EL (cell line): ENCODE results near the gene IGSF10.
A peak's percentile ranks its signal among the peaks of the same experiment; 100 is the strongest.
"Not testable (repeated sequence)": the region's sequence is repeated elsewhere in the genome, so short reads cannot be mapped to it uniquely, and the experiment has no call there.

Source experiments
- DNase-seq: peaks from one replicate; pipeline ENCODE4 v3.0.0-alpha.2; 2016

The IGSF10 gene

GRCh38 chr3:151460774-151461450, at the start of gene IGSF10:
Gene IGSF10, minus strand, starts transcription at chr3:151461061. Its CDS starts 2,352 bp downstream, at chr3:151458709.
- no peak for DNase-seq

GRCh38 chr3:151509468-151510135, 48.7 kb upstream of the IGSF10 start:
- not testable (repeated sequence) for DNase-seq

GRCh38 chr3:151504606-151505005, 43.7 kb upstream of the IGSF10 start:
- no peak for DNase-seq

GRCh38 chr3:151503074-151503473, 42.2 kb upstream of the IGSF10 start:
- DNase-seq = no peak

- DNase-seq = no peak
Measured at GRCh38 chr3:151501923-151502632, 41.2 kb upstream of the IGSF10 start.

DNA sequence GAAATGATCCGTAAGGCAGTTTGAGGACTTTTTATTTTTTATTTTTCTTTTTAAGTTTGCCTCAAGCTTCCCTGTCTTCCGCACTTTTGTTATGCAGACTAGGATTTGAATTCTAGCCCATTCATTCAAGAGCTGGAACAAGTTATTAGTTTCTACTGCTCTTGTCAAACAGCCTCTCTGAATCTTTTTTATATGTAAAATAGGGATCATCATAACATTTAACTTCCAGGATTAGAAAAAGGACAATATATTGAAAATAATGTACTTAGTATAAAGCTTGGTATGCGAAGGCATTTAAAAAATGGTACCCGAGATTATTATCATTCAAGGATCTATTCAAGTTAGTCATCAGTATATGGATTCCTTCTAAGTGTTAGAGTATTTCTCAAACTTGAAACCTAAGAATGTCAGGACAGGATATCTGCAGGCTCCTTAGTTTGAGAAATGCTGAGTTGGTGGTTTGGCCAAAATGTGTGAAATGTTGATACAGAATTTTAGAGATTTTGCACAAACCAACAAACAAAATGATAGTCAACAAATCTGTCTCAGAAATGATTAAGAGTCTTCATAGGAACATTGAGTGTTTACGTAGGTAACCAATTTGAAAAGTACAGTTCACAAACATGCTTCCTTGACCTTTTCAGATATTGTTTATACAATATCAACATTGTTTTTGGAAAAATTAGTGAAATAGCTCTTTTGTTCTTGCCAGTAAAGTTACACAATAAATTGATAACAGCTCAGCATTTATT, 40.5 kb upstream of the IGSF10 start:
- peak; percentile 3 for DNase-seq

- no peak for DNase-seq
Measured at GRCh38 chr3:151499168-151499567, 38.3 kb upstream of the IGSF10 start.

GRCh38 chr3:151491525-151491924, 30.7 kb upstream of the IGSF10 start:
- DNase-seq = no peak

- DNase-seq = not testable (repeated sequence)
Measured at GRCh38 chr3:151487833-151488232, 27.0 kb upstream of the IGSF10 start.

- DNase-seq = no peak
Measured at GRCh38 chr3:151483961-151484520, 23.2 kb upstream of the IGSF10 start.

DNA sequence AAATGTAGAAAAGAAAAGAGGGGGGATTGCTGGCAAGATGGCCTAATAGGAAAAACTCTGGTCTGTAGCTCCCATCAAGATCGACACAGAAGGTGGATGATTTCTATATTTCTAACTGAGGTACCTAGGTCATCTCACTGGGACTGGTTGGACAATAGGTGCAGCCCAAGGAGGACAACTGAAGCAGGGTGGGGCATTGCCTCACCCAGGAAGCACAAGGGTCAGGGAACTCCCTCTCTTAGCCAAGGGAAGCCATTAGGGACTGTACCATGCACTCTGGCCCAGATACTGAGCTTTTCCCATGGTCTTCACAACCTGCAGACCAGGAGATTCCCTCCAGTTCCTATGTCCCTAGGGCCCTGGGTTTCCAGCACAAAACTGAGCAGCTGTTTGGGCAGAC, 22.6 kb upstream of the IGSF10 start:
- DNase-seq = no peak

GRCh38 chr3:151480492-151480891, 19.6 kb upstream of the IGSF10 start:
- DNase-seq = no peak

DNA sequence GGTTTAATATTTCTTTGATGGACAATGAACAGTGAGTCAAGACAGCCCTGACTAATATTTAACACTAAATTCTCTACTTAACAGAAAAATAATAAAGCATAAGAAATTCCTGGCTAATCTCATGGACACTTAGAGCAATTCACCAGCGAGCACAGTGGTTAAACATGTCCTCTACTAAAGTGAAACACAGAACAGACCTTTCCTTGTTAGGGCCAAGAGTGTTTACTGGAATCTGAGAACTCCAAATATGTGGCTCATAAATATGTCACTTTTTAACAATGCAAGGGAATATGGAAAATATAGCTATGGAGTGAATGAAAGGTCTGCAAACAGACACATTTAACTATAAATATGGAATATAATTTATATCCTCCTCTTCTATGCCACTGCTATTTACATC, 18.6 kb upstream of the IGSF10 start:
- DNase-seq = no peak

DNA sequence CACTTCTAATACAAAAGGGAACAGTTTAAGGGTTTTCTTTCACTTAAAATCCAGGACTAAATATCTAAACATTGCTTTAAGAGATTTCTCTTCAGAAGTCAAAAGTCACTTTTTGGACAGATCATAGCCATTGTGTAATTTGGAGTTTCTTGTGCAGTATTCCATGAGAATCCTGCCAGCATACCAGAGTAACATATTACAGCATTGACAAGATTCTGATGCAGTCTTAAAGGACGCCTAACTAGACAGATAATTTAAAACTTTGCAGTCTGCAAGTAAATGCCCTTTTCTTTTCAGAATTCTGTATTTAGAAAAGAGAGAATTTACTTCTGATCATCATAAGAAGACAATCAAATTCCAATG, 17.5 kb upstream of the IGSF10 start:
- no peak for DNase-seq

GRCh38 chr3:151477591-151478334, 16.9 kb upstream of the IGSF10 start:
- no peak for DNase-seq

DNA sequence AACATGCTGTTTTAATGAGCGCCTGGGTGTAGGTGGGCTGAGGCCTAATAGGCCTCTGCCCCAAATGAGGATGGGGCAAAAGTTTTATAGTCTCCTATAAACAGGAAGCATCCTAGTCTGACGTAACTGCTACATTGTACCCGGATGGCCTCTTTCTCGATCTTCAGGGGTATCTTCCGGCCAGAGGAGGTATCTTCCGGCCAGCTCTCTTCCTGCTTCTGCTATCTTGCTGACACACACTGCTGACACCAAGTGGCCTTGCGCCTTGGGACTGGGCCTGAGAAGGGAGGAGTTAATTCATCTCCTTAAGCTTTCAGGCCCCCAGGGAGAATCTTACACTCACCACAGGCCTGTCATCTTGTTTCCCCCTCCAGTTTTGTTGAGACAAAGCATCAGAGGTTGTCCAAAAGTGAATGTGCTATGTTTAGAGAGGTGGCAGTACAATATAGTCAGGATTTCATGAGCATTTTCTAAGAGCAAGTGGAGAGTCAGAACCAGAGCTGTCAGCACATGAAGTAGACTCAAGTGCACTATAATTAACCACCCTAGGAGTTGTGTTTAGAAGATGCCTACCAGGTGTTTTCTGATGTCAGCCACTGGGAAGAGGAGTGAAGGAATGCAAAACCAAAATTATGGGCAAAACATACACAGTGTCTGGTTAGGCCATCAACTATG, 15.6 kb upstream of the IGSF10 start:
- no peak for DNase-seq

DNA sequence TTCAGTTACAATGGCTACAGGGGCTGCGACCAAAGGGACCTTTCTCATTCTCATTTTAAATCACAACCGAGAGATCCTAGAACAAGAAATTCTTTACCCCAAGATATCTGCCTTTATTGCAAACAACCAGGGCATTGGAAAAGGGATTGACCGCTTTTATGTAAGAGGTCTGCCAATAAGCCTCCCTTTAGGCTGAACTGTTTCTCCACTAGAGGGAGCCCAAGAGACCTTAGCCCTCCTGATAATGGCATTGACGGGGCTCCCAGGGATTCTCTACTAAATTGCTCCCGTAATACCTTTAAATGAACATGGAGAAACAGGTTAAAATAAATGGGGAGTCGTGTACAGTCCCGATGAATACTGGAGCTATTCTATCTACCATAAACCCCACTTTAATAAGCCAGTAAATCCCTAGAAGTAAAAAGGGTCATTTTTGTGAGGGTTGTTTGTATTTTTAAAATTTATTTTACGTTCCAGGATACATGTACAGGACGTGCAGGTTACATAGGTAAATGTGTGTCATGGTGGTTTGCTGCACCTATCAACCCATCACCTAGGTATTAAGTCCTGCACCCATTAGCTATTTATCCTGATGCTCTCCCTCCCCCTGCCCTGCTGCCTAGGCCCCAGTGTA, 7.5 kb upstream of the IGSF10 start:
- peak; percentile 62 for DNase-seq

GRCh38 chr3:151467069-151467468, 6.2 kb upstream of the IGSF10 start:
- DNase-seq = no peak

GRCh38 chr3:151462991-151463390, 2.1 kb upstream of the IGSF10 start:
- no peak for DNase-seq

GRCh38 chr3:151462278-151462780, 1.5 kb upstream of the IGSF10 start:
- DNase-seq = no peak

DNA sequence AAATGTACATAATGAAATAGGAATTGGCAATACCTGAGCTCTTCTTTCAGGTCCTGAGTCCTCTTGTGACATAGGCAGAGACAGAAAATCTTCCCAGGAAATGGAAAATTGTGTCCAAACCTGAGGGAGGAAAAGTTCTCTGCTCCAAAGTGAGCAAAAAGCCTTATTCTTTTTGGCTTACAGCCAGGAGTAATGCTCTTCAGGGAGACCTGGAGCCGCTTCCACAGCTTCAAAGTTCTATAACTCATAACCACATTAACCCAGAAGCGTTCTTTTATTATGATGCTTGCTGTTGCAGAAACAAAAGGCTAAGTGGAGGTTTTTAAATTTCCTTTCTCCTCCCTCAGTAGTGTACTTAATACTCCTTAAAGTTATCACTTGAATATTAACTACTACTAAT, 633 bp downstream of the IGSF10 start:
- DNase-seq = no peak
